Tibial nerve (tissue), 4 donors: ENCODE data around the gene MRPS5. TPM values are rescaled to one million over a fixed set of nuclear protein-coding genes. Genes with fewer than 3 reads are reported as not detected.
"Not testable (repeated sequence)": the region's sequence is repeated elsewhere in the genome, so short reads cannot be mapped to it uniquely, and the experiment has no call there.

ENCODE experiments used
- DNase-seq, 2 donors: peaks; one replicate each; pipeline ENCODE4 v3.0.0-alpha.2; 2019; ENCODE audit warnings: low spot score in 2 of 2
- H3K27ac ChIP-seq, 4 donors: fragments of 200-600 bp; sonication (generic) in 3 of 4; one replicate each; pipeline ENCODE4 v1.5.1; 2017 to 2019; ENCODE audit warnings: mild to moderate bottlenecking in 1 of 4
- H3K27me3 ChIP-seq, 2 donors: fragments of 200-600 bp; sonication (generic) in 1 of 2; one replicate each; pipeline versions ENCODE4 v1.5.1 to v1.6.0; 2017 to 2019
- H3K36me3 ChIP-seq, 3 donors: fragments of 200-600 bp; sonication (generic); one replicate each; pipeline ENCODE4 v1.5.1; 2018 to 2019
- H3K4me1 ChIP-seq, 4 donors: fragments of 200-600 bp; sonication (generic) in 3 of 4; one replicate each; pipeline ENCODE4 v1.5.1; 2017 to 2019
- H3K4me3 ChIP-seq, 4 donors: fragments of 200-600 bp; sonication (generic) in 3 of 4; one replicate each; pipeline ENCODE4 v1.5.1; 2017 to 2019; ENCODE audit warnings: mild to moderate bottlenecking in 1 of 4, moderate library complexity in 1 of 4
- H3K9me3 ChIP-seq, 4 donors: fragments of 200-600 bp; sonication (generic) in 3 of 4; one replicate each; pipeline ENCODE4 v1.5.1; 2017 to 2019
- CTCF ChIP-seq, 5 experiments: fragments of 200-600 bp in 3 of 5; fragments of 450-650 bp in 2 of 5; sonication (generic) in 3 of 5; IDR thresholded peaks; one replicate each; pipeline ENCODE4 v1.5.1; 2016 to 2019; ENCODE audit warnings: antibody characterized with exemption in 5 of 5, mild to moderate bottlenecking in 3 of 5, moderate library complexity in 2 of 5
- EP300 ChIP-seq, 2 donors: sonication (generic); formaldehyde crosslinking; IDR thresholded peaks; one replicate each; pipeline ENCODE4 v1.6.1; 2017; ENCODE audit warnings: antibody characterized with exemption in 2 of 2, mild to moderate bottlenecking in 1 of 2
- POLR2A ChIP-seq, 2 donors: fragments of 450-650 bp; IDR thresholded peaks; one replicate each; pipeline ENCODE4 v1.6.1; 2017; ENCODE audit warnings: antibody characterized with exemption in 2 of 2, mild to moderate bottlenecking in 2 of 2, moderate library complexity in 2 of 2
- WGBS, 2 donors: methylation state at CpG; one replicate each; pipeline ENCODE4 v1.1.5; 2018; 5-methylcytosine and 5-hydroxymethylcytosine counted together
- total RNA-seq, 4 donors: library from RNA; depleted of rRNA; stranded (reverse); fragments of >200 nt; gene quantifications; one replicate each; pipeline ENCODE4 v1.1.0, GENCODE V29; 2016

MRPS5 gene
- total RNA-seq, 4 donors from 2014 or later, result 34.3 to 67.8 (median 50.8) TPM

GRCh38 chr2:95099910-95100309 lies 21.7 kb downstream of the MRPS5 start:
- no peak for TF ChIP-seq CTCF (IDR thresholded peaks at IDR 0.05)
- TF ChIP-seq EP300 (IDR thresholded peaks at IDR 0.05), result no peak
- TF ChIP-seq POLR2A (IDR thresholded peaks at IDR 0.05), result no peak
- H3K27ac ChIP-seq, result no peak overlapping the region
- 89 to 93% methylated on average over 2 of the region's 2 CpGs for WGBS, 2 donors

GRCh38 chr2:95098273-95098672 lies 23.3 kb downstream of the MRPS5 start:
- H3K27me3 ChIP-seq, H3K4me1 ChIP-seq, H3K4me3 ChIP-seq, H3K27ac ChIP-seq, DNase-seq: not testable (repeated sequence)
- Histone ChIP-seq H3K36me3 (peaks cover 0 to 97% (median 22%) of the 10 kb centered on the region in 3 donors), H3K9me3 (peaks cover 0 to 11% (median 0%) of the 10 kb centered on the region in 4 donors)
- WGBS, 2 donors, result 97 to 98% methylated on average over 5 of the region's 5 CpGs

More at GRCh38 chr2:95099910-95100309, 21.7 kb downstream of the MRPS5 start:
- no peak for DNase-seq
- H3K4me1 ChIP-seq, result no peaks in the 10 kb centered on the region
- no peaks in the 10 kb centered on the region for H3K27me3 ChIP-seq
- H3K9me3 ChIP-seq, result peaks cover 0 to 11% (median 0%) of the 10 kb centered on the region in 4 donors
- H3K4me3 ChIP-seq, result no peak overlapping the region
- H3K36me3 ChIP-seq, result peaks cover 0 to 97% (median 31%) of the 10 kb centered on the region in 3 donors

- 94% methylated on average over 6 of the region's 6 CpGs for WGBS, 2 donors
- Histone ChIP-seq H3K4me1 (no peaks in the 10 kb centered on the region), H3K27me3 (no peaks in the 10 kb centered on the region), H3K27ac (no peak overlapping the region), H3K9me3 (peaks cover 0 to under 1% (median 0%) of the 10 kb centered on the region in 4 donors), H3K4me3 (no peak overlapping the region), H3K36me3 (peaks cover 4 to 95% (median 18%) of the 10 kb centered on the region in 3 donors)
- TF ChIP-seq POLR2A (IDR thresholded peaks at IDR 0.05), result no peak
- TF ChIP-seq CTCF (IDR thresholded peaks at IDR 0.05), result no peak
- no peak for TF ChIP-seq EP300 (IDR thresholded peaks at IDR 0.05)
- no peak for DNase-seq
Measured at GRCh38 chr2:95091885-95092555, 29.6 kb downstream of the MRPS5 start.

- Histone ChIP-seq H3K4me3 (no peak overlapping the region), H3K27me3 (no peaks in the 10 kb centered on the region), H3K9me3 (peaks cover 0 to 9% (median 0%) of the 10 kb centered on the region in 4 donors), H3K27ac (no peak overlapping the region), H3K36me3 (peaks cover 4 to 83% (median 20%) of the 10 kb centered on the region in 3 donors), H3K4me1 (no peaks in the 10 kb centered on the region)
- 89 to 91% methylated on average over 5 of the region's 5 CpGs for WGBS, 2 donors
- TF ChIP-seq CTCF (IDR thresholded peaks at IDR 0.05) (no peak), POLR2A (IDR thresholded peaks at IDR 0.05) (no peak), EP300 (IDR thresholded peaks at IDR 0.05) (no peak)
- no peak for DNase-seq
Measured at GRCh38 chr2:95087379-95087778, 34.2 kb downstream of the MRPS5 start.

DNA sequence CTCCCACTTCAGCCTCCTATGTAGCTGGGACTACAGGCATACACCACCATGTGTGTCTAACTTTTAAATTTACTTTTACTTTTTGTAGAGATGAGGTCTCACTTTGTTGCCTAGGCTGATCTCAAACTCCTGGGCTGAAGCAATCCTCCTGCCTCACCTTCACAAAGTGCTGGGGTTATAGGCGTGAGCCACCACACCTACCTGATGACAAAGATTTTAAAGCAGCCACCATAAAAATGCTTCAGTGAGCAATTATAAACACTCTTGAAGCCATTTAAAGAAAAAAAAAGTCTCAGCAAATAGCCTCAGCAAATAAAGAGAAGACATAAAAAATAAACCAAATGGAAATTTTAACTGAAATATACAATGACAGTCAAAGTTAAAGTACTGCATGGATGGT lies 35.6 kb downstream of the MRPS5 start:
- WGBS, 2 donors, result 100% methylated on average over 1 of the region's 1 CpG
- TF ChIP-seq EP300 (IDR thresholded peaks at IDR 0.05) (no peak), CTCF (IDR thresholded peaks at IDR 0.05) (no peak), POLR2A (IDR thresholded peaks at IDR 0.05) (no peak)
- Histone ChIP-seq H3K4me3 (no peak overlapping the region), H3K36me3 (peaks cover 4 to 70% (median 20%) of the 10 kb centered on the region in 3 donors), H3K9me3 (peaks cover 0 to 9% (median 0%) of the 10 kb centered on the region in 4 donors), H3K27me3 (no peaks in the 10 kb centered on the region), H3K4me1 (no peaks in the 10 kb centered on the region), H3K27ac (no peak overlapping the region)
- DNase-seq, result no peak
